Stimulated activated CD4-positive, alpha-beta T cell treated with anti-CD3 and anti-CD28 coated beads, TNF-alpha, amount 100 ng/mL, for 4 hours (primary cell): ENCODE data around the gene SIPA1L3.
A peak's percentile ranks its signal among the peaks of the same experiment; 100 is the strongest.

Experiments used
- DNase-seq, 3 experiments: peaks; one replicate each; pipeline ENCODE4 v3.0.0-alpha.2; 2020; ENCODE audit warnings: low read depth in 3 of 3

SIPA1L3 gene

DNA sequence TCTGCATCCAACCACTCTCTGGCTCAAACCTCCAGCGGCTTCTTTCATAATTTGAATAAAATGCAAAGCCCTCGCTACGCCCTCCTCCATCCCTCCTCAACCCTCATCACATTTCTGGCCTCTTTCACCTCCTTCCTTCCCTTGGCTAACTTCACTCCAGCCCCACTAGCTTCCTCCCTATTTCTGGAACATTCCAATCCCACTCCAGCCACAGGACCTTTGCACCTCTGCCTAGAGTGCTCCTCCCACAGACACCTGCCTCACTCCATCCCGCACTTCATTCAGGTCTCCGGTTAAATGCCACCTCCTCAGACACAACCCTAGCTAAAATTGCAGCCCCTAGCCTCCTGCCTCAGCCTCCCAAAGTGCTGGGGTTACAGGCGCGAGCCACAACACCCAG, 324.9 kb downstream of the SIPA1L3 start:
- DNase-seq, result no peak

DNA sequence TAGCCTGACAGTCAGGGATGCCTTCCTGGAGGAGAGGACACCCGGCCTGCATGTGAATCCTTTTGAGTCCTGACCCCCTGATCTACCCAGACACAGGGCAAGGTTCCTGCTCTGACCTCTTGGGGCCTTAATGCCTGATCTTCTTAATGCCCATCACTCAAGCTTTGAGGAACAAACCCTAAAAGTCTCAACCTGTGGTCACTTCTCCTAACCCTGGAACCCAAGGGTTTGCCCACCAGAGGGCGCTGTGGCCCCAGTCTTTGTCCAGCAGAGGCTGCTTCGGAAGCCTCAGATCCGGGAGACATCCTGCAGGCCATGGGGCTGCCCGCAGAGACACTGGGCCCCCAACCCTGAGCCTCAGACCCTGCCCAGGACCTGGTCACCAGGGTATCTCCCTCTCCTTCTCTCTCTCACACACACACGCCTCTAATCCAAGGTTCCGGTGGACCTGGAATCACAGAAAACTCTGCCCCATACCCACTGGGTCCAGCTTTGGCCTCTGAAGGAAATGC, 326.8 kb downstream of the SIPA1L3 start:
- DNase-seq, result peak; percentile 42 to 60 (median 55)

DNA sequence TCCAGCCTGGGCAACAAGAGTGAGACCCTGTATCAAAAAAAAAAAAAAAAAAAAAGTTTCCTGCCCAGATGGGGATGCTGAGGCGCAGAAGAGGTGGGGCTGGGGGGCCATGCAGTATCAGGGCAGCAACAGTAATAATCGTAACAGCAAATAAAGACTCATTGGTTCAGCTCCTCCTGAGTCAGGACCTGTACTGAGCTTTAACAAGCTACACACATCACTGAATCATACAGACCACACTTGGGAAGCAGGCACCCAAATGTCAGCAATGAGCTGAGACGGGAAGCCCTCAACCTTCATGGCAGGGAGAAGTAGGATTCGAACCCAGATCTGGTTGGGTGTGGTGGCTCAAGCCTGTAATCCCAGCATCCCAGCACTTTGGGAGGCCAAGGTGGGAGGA, 327.6 kb downstream of the SIPA1L3 start:
- no peak for DNase-seq

DNA sequence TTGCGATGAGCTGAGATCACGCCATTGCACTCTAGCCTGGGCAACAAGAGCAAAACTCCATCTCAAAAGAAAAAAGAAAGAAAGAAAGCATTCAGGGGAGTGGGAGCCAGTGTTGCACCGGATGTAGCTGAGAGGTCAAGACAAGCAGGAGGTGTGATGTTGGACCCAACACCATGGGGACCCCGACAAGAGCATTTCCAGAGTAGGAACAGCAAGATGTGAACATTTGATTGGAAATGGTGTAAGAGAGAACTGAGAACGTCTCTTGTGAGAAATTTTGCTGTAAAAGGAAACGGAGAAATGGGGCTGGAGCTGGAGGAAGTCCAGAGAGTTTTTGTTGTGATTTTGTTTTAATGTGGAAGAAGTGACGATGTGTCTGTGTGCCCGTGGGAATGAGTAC, 332.8 kb downstream of the SIPA1L3 start:
- no peak for DNase-seq

DNA sequence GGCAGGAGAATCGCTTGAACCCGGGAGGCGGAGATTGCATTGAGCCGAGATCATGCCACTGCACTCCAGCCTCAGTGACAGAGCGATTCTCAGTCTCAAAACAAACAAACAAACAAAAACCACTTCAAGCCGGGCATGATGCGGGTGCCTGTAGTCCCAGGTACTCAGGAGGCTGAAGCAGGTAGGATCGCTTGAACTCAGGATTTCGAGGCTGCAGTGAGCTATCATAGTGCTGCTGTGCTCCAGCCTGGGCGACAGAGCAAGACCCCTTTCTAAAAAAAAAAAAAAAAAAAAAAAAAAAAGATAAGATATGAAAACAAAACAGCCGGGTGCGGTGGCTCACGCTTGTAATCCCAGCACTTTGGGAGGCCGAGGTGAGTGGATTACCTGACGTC, 336.3 kb downstream of the SIPA1L3 start:
- no peak for DNase-seq

DNA sequence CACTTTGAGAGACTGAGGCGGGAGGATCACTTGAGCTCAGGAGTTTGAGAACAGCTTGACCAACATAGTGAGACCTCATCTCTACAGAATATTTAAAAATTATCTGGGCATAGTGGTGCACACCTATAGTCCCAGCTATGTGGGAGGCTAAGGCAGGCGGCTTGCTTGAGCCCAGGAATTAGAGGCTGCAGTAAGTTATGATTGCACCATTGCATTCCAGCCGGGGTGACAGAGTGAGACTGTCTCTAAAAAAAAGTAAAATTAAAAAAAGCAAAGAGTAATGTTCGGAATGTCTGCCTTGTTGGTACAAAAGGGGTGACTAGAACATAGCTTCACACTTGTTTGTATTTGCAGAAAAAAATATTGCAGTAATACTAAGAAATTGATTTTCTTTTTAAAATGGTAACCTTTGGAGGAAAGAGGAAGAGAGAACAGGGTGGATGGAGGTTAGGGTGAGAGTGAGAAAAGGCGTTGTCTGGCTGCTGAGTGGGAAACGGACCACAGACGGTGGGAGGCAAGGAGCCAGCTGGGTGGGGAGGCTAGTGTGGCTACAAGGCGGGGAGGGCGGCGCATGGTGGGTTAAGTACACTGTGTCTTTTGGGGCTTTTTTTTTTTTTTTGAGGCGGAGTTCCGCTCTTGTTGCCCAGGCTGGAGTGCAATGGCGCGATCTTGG, 339.0 kb downstream of the SIPA1L3 start:
- DNase-seq, result no peak

DNA sequence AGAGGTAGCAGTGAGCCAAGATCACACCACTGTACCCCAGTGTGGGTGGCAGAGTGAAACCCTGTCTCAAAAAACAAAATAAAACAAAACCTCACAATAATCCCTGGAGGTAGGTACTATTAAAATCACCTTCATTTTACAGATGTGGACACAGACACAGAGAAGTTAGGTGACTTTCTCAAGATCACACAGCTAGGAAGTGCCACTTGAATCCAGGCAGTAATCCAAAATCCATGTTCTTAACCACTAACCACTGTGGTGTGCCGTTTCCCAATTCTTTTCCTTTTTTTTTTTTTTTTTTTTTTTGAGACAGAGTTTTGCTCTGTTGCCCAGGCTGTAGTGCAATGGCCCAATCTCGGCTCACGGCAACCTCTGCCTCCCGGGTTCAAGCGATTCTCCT, 340.1 kb downstream of the SIPA1L3 start:
- no peak for DNase-seq

DNA sequence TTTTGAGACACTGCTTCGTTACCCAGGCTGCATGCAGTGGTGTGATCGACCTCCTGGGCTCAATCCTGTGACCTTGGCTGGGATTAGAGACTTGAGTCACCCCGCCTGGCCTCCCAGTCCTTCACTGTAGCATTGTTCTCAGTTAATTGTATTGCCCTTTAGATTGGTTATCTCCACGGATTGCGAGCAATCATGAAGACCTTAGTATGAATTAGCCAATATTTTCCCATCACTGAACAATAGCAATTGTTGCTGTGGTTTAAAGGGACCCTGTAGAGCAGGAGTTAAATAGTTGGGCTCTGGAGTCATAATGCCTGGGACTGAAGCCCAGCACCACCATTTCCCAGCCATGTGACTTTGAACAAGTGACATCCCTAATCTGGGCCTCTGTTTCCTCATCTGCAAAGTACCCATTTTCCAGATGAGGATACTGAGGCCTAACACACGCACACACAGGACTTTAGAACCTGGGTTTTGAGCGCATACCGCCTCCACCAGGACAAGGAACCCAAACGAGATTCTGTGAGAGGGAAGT, 340.8 kb downstream of the SIPA1L3 start:
- no peak for DNase-seq

DNA sequence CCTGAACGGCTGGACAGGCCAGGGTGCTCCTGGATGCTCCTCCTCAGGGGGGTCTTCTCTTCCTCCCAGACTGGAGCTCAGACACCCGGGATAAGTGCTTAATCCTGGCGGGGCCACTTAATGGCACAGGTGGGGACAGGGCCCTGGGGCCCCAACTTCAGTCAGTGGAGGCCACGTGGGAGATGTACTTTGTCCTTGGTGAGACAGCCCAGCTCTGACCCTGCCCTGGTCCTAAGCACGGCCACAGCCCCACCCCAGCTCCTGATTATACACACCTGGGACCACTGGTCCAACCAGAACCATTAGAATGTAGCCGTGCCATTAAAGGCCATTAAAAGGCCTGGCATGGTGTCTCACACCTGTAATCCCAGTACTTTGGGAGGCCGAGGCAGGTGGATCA, 341.4 kb downstream of the SIPA1L3 start:
- no peak for DNase-seq

DNA sequence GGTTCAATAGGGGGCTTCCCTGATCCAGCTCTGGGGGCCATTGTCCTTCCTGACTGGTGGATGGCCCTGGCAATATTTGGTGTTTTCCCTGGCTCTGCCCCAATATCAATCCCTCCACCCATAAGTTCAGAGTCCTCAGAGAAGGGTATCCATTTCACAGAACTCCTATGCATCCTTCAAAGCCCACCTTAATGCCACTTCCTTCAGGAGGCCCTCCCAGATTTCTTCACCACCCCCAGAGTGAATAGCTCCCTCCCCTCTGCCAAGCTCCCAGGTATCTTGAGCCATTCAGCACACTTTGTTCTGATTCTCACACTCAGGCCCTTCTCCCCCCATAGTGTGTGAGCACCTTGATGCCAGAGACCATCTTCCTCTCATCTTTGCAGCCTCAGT, 343.4 kb downstream of the SIPA1L3 start:
- no peak for DNase-seq

DNA sequence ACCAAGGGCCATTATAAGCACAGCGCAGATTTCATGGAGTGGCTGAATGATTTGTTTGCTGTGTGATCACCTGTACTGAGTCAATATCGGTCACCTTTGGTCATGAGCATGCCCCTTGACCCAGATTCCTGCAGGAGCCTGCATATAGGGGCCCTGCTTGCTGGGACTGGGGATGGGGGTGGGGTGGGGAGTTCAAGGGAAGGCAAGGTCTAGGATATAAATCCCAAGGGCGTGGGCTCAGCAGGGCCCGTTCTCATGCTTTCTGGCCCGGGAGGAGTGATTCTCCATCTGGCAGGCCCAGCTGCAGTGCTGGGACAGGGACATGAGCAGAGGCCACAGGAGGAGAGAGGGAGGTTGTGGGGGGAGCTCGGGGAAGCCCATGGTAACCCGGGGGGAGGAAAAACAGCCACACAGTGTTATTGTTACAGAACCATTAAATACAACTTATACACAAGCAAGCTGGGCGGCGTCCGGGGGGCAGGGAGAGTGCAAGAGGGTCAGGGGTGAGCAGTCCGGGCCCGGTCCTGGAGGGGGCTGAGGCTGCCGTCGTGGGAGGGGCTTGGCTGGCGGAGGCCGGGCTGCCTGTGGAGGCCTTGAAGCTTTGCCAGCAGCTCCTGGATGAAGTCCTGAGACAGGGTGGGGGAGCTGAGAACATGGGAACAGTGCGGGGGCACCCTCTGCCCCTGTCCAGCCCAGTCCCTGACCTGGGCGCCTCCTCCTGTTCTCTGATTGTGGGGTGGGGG, 344.0 kb downstream of the SIPA1L3 start:
- DNase-seq, result no peak

DNA sequence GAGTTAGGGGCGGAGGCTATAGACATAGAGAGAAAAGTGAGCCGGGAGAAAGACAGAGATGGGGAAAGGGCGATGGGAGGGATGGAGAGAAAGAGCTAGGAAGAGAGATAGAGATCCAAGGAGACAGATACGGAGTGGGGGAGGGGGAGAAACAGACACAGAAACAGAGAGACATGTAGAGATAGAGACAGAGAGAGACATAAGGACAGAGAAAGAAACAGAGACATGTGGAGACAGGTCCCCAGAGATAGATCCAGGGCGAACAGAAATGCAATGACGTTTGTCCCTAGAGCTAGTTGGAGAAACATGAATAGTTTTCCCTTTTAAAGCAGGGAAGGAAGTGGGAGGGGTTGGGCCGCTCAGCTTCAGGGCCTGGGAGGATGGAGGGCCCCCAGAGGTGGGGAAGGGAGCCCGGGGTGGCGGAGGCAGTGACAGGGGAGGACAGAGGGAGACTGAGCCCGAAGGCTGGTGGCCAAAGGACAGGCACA, 344.6 kb downstream of the SIPA1L3 start:
- DNase-seq, result no peak

DNA sequence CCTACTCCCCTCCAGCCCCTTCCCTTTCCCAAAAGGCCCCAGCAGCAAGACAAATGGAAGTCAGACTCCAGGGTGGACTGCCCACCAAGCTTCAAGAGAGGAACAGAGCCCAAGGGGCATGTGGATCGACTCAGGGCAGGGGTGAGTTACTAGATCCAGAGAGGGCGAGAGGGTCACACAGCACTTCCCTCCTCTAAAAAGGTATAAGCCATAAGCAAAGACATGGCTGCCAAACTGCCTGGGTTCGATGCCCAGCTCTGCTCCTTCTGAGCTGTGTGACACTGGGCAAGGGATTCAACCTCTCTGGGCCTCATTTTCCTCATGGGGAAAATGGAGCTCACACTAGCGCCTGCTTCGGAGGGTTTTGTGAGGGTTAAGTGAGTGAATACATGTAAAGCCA, 345.4 kb downstream of the SIPA1L3 start:
- DNase-seq, result no peak

DNA sequence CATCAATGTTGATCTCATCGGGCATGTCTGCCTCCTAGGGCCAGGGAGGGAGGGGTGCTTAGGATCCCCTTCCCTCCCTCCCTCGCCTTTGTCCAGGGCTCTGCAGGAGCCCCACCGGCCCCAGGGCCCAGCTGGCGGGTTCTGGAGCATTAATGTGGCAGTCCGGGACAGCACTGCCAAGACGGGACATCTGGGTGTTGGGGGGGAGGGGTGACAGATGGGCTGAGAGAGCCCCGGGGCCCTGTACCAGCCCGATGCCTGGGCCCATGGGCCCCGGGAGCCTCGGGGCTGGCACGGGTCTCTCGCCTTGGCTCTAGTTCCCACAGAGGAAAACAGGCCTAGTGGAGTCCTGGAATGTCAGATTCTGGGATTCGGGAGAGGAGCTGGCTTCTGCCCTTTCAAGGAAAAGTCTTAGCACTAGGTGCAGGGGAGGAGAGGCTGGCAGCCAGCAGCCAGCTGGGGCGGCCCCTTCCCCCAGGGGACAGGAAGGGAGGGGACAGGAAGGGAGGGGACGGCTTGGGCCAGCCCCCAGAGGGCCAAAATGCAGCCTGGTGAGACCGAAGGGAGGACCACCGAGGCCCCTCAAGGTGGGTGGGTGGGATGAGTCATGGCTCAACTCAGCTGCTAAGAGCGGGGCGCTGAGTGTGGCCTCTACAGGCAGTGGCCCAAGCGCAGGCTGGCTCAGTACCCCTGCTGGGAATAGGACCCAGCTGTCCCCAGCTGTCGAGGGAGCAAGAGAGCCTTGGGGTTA, 346.1 kb downstream of the SIPA1L3 start:
- no peak for DNase-seq

DNA sequence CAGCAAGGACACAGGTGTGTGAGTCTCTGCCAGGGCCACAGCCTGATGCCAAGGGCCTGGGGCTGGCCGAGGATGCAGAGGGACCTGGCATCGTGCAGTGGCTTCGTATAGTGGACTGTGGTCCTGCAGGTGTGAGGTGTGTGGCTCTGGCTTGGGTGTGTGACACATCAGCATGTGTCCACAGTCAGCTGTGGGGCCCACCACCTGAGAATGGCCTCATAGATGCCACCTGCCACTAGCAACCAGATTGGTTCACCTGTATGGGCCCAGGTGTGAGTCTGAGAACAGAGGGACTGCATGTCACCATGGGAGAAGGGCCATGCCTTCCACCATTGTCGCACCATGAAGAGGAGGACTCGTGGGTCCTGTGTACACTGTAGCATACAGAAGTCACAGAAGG, 346.8 kb downstream of the SIPA1L3 start:
- DNase-seq, result no peak

DNA sequence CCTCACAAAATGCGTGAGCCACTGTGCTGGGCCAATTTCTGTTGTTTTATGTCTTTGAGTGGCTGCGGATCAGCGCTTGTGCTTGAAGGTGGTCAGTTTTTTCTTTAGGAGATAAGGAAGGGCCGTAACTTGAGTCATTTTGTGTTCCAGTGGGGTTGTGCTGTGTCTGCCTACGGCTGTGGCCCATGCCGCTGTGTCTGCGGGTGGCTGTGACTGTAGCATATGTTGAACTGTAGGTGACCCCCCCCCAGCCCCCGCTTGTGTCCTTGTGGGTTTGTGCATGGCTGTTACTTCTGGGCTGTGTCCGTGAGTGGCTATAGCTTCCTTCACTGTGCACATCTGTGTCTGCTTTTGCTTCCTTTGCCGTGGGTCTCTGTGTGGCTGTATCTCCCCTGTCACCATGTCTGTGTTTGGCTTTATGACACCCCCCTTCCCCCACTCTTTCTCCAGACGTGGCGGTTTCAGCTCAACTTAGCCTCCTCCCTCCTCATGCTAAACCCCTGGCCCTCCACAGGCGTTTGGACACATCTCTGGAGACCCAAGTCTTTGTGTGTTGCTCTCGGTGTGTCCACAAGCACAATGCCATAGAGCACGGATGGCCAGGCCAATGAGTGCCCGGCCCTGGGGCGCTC, 348.5 kb downstream of the SIPA1L3 start:
- DNase-seq, result no peak
